ENCODE measurements around the gene SAMD4B.
A peak's percentile ranks its signal among the peaks of the same experiment; 100 is the strongest.

SAMD4B gene, protein sequence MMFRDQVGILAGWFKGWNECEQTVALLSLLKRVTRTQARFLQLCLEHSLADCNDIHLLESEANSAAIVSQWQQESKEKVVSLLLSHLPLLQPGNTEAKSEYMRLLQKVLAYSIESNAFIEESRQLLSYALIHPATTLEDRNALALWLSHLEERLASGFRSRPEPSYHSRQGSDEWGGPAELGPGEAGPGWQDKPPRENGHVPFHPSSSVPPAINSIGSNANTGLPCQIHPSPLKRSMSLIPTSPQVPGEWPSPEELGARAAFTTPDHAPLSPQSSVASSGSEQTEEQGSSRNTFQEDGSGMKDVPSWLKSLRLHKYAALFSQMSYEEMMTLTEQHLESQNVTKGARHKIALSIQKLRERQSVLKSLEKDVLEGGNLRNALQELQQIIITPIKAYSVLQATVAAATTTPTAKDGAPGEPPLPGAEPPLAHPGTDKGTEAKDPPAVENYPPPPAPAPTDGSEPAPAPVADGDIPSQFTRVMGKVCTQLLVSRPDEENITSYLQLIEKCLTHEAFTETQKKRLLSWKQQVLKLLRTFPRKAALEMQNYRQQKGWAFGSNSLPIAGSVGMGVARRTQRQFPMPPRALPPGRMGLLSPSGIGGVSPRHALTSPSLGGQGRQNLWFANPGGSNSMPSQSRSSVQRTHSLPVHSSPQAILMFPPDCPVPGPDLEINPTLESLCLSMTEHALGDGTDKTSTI

DNA sequence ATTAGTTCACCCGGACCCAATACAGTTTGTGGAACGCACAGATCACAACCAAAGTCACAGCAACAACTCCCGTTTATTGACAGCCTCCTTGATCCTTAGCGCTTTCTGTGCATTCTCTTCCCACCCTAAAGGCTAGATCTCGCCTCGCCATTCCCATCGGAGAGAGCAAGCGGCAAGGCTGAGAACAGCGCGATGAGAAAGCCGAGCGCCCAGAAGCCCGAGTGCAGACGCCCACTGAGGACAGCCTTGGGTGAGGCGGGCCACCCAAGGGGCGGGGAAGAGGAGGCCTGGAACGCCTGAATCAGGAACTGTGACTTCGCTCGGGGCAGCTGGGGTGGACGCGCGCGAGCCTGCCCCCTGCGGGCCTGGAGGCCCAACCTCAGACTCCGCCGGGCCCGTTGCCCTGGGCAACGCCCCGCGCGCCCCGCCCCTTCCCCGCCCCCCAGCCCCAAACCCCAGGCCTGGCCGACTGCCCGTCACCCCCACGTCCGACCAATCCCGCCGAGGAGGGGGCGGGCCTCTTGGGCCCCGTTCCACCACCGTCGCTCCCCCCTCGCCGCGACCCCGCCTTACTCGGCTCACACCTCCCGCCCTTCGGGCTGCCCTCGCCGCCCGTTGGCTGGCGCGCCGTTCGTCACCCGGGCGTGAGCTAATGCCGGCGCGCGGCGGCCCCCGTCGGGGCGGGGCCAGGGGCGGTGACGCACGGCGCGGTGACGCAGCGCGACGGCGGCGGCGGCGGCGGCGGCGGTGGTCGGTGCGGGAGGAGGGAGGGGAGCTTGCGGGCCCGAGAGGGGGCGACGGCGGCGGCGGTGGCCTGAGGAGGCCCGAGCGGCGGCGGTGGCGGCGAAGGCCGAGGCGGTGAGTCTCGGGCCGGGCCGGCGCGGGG, at the start of gene SAMD4B:
TSS of gene SAMD4B (plus strand) at position 703 of the 886 bp plus-strand sequence. CDS start 14,473 bp downstream, outside the sequence.
- H3K9me3 ChIP-seq (ENCODE audit: control insufficient read depth, low read length) = no peaks in the 10 kb centered on the region
- H3K4me3 ChIP-seq (ENCODE audit: low read depth, low read length) = peak within 1 kb of the TSS; percentile 94
- peak within 1 kb of the TSS; percentile 81 for H2AFZ ChIP-seq
- H3K27ac ChIP-seq = peak within 1 kb of the TSS; percentile 68
- peaks cover 15% of the 10 kb centered on the region for H3K79me2 ChIP-seq
- peak within 1 kb of the TSS; percentile 89 for H3K4me2 ChIP-seq (ENCODE audit: low read length)
- TF ChIP-seq, protein P1, sequence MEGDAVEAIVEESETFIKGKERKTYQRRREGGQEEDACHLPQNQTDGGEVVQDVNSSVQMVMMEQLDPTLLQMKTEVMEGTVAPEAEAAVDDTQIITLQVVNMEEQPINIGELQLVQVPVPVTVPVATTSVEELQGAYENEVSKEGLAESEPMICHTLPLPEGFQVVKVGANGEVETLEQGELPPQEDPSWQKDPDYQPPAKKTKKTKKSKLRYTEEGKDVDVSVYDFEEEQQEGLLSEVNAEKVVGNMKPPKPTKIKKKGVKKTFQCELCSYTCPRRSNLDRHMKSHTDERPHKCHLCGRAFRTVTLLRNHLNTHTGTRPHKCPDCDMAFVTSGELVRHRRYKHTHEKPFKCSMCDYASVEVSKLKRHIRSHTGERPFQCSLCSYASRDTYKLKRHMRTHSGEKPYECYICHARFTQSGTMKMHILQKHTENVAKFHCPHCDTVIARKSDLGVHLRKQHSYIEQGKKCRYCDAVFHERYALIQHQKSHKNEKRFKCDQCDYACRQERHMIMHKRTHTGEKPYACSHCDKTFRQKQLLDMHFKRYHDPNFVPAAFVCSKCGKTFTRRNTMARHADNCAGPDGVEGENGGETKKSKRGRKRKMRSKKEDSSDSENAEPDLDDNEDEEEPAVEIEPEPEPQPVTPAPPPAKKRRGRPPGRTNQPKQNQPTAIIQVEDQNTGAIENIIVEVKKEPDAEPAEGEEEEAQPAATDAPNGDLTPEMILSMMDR (IDR thresholded peaks at IDR 0.05) = peak; percentile 60
- no peaks in the 10 kb centered on the region for H3K27me3 ChIP-seq (ENCODE audit: control insufficient read depth, insufficient read depth, low read length)
- H3K36me3 ChIP-seq (ENCODE audit: control insufficient read depth, insufficient read depth, low read length) = no peaks in the 10 kb centered on the region
- H3K9ac ChIP-seq = peak within 1 kb of the TSS; percentile 77
- no peaks in the 10 kb centered on the region for H3K4me1 ChIP-seq

DNA sequence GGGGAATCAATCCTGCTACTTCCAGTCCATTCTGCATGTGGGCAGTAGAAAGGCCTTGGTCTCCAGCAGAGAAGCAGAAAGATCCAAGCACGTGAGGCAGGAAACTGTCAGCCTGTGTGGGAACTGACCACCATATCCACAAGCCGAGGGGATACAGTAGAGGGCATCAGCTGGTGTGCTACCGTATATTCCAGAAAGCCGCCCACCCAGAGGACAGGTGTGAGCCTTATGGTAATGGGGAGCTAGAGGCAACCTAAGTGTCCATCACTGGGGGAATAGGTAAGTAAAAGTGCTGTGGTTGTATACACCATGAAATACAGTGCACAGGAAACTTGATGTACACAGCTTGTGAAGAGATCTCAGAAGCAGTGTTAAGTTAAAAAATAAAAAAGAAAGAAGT, 48.8 kb upstream of the SAMD4B start:
- Histone ChIP-seq H3K27ac (no peak overlapping the region), H2AFZ (no peak overlapping the region), H3K4me1 (no peaks in the 10 kb centered on the region), H3K79me2 (no peaks in the 10 kb centered on the region), H3K9ac (no peak overlapping the region), H3K36me3 (ENCODE audit: control insufficient read depth, insufficient read depth, low read length) (no peaks in the 10 kb centered on the region), H3K9me3 (ENCODE audit: control insufficient read depth, low read length) (no peaks in the 10 kb centered on the region), H3K4me3 (ENCODE audit: low read depth, low read length) (no peak overlapping the region), H3K27me3 (ENCODE audit: control insufficient read depth, insufficient read depth, low read length) (no peaks in the 10 kb centered on the region), H3K4me2 (ENCODE audit: low read length) (no peak overlapping the region)
- TF ChIP-seq, protein P1 (IDR thresholded peaks at IDR 0.05) = no peak

DNA sequence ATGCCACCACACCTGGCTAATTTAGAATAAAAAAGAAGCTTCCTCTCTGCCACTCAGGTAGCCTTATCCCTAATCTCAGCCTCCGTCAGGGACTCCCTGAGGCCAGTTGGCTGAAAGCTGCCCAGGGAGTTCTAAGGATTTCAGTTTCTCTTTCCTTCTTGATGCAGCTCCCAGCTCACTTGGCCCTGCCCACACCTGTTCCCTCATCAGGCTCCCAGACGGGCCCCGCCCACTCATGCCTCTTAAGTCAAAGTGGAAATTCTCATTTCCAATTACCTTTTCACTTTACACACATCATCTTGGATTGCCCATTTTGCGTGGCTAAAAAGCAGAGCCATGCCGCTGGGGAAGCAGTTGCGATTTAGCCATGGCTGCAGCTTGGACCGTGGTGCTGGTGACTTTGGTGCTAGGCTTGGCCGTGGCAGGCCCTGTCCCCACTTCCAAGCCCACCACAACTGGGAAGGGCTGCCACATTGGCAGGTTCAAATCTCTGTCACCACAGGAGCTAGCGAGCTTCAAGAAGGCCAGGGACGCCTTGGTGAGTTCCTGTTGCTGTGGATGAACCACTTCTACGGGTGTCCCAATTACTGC, 46.1 kb upstream of the SAMD4B start, which contains the start of gene IFNL1:
TSS of gene IFNL1 (plus strand) at position 353 of the 591 bp plus-strand sequence. CDS start at position 368, 15 bp downstream.
- TF ChIP-seq, protein P1 (IDR thresholded peaks at IDR 0.05) = no peak
- no peaks in the 10 kb centered on the region for H3K4me1 ChIP-seq
- H3K27ac ChIP-seq = no peak within 1 kb of the TSS
- no peak within 1 kb of the TSS for H2AFZ ChIP-seq
- H3K9me3 ChIP-seq (ENCODE audit: control insufficient read depth, low read length) = no peaks in the 10 kb centered on the region
- H3K27me3 ChIP-seq (ENCODE audit: control insufficient read depth, insufficient read depth, low read length) = no peaks in the 10 kb centered on the region
- H3K4me2 ChIP-seq (ENCODE audit: low read length) = no peak within 1 kb of the TSS
- H3K36me3 ChIP-seq (ENCODE audit: control insufficient read depth, insufficient read depth, low read length) = no peaks in the 10 kb centered on the region
- H3K4me3 ChIP-seq (ENCODE audit: low read depth, low read length) = no peak within 1 kb of the TSS
- H3K9ac ChIP-seq = no peak within 1 kb of the TSS
- H3K79me2 ChIP-seq = no peaks in the 10 kb centered on the region

DNA sequence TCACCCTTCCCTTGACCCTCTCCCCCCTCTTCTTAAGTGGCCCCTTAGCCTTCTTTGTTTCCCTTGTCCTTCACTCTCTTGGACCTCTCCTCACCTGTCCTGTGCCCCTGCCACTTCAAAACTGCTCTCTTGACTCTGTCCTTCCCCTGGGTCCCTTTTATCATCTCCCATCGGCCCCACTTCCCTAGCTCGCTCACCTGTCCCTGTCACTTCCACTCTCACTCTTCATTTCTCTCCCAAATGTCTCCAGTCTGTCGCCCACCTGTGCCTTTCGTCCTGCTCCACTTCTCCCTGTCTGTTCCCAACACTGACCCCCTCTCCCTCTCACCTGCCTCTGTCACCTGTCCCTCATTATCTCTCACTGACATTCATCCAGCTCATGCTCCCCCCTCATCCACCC, 45.3 kb upstream of the SAMD4B start:
- Histone ChIP-seq H2AFZ (no peak overlapping the region), H3K4me1 (no peaks in the 10 kb centered on the region), H3K9me3 (ENCODE audit: control insufficient read depth, low read length) (no peaks in the 10 kb centered on the region), H3K4me3 (ENCODE audit: low read depth, low read length) (no peak overlapping the region), H3K36me3 (ENCODE audit: control insufficient read depth, insufficient read depth, low read length) (no peaks in the 10 kb centered on the region), H3K27me3 (ENCODE audit: control insufficient read depth, insufficient read depth, low read length) (no peaks in the 10 kb centered on the region), H3K9ac (no peak overlapping the region), H3K27ac (no peak overlapping the region), H3K4me2 (ENCODE audit: low read length) (no peak overlapping the region), H3K79me2 (no peaks in the 10 kb centered on the region)
- TF ChIP-seq, protein P1 (IDR thresholded peaks at IDR 0.05) = no peak
